DOHH2 (cell line): Measurements from ENCODE around the gene AURKA.

ENCODE experiments used
- H3F3A ChIP-seq: fragments of 200-600 bp; sonication (generic), shearing (Covaris generic); 2 replicates; pipeline ENCODE4 v1.6.0; 2016; ENCODE audit warnings: antibody characterized with exemption, mild to moderate bottlenecking; ENCODE audit not compliant: control insufficient read depth, insufficient read depth
- H3K27ac ChIP-seq: fragments of 200-600 bp; sonication (generic); 2 replicates; pipeline ENCODE4 v1.5.1; 2014; ENCODE audit warnings: low read depth, mild to moderate bottlenecking, low read length, moderate library complexity
- H3K27me3 ChIP-seq: fragments of 200-600 bp; sonication (generic); 2 replicates; pipeline ENCODE4 v1.6.1; 2014; ENCODE audit warnings: mild to moderate bottlenecking, low read length, mixed read lengths; ENCODE audit not compliant: control insufficient read depth
- H3K36me3 ChIP-seq: fragments of 200-600 bp; sonication (generic); 2 replicates; pipeline ENCODE4 v1.6.1; 2014; ENCODE audit warnings: mild to moderate bottlenecking, low read length, moderate library complexity, mixed read lengths; ENCODE audit not compliant: control insufficient read depth
- H3K4me1 ChIP-seq: fragments of 200-600 bp; sonication (generic); 2 replicates; pipeline ENCODE4 v1.6.1; 2014; ENCODE audit warnings: mild to moderate bottlenecking, low read length, mixed read lengths; ENCODE audit not compliant: control insufficient read depth
- H3K4me2 ChIP-seq: fragments of 200-600 bp; sonication (generic); 2 replicates; pipeline ENCODE4 v1.6.0; 2014; ENCODE audit warnings: mild to moderate bottlenecking, low read length, moderate library complexity
- H3K4me3 ChIP-seq: fragments of 200-600 bp; sonication (generic); 2 replicates; pipeline ENCODE4 v1.5.1; 2014; ENCODE audit warnings: mild to moderate bottlenecking, low read length, mixed read lengths
- H3K79me2 ChIP-seq: fragments of 200-600 bp; sonication (generic); 2 replicates; pipeline ENCODE4 v1.6.1; 2014; ENCODE audit warnings: mild to moderate bottlenecking, low read length, mixed read lengths; ENCODE audit not compliant: control insufficient read depth
- H3K9me2 ChIP-seq: fragments of 200-600 bp; sonication (generic); replicated peaks from 2 replicates; pipeline ENCODE4 v1.6.1; 2014; ENCODE audit warnings: mild to moderate bottlenecking, low read length, mixed read lengths; ENCODE audit not compliant: control insufficient read depth
- H3K9me3 ChIP-seq: fragments of 200-600 bp; sonication (generic); 2 replicates; pipeline ENCODE4 v1.6.1; 2014; ENCODE audit warnings: antibody characterized with exemption, low read length, mixed read lengths; ENCODE audit not compliant: control insufficient read depth, insufficient read depth
- H4K20me1 ChIP-seq: fragments of 200-600 bp; sonication (generic); 2 replicates; pipeline ENCODE4 v1.6.0; 2014; ENCODE audit warnings: low read depth, mild to moderate bottlenecking, antibody characterized with exemption, low read length, moderate library complexity; ENCODE audit not compliant: control insufficient read depth, insufficient read depth
- CTCF ChIP-seq: fragments of 200-600 bp; sonication (generic); IDR thresholded peaks from one replicate; pipeline ENCODE4 v1.5.1; 2014; ENCODE audit warnings: antibody characterized with exemption, mild to moderate bottlenecking, low read depth, low read length; ENCODE audit not compliant: poor library complexity, severe bottlenecking
- EZH2phosphoT487 ChIP-seq: fragments of 200-600 bp; sonication (generic); IDR thresholded peaks from 2 replicates; pipeline ENCODE4 v1.6.1; 2017; ENCODE audit warnings: borderline replicate concordance, mild to moderate bottlenecking, antibody characterized with exemption, low read length, moderate library complexity, mixed read lengths

AURKA gene

GRCh38 chr20:56389807-56390206 lies 2.2 kb downstream of the AURKA start:
- Histone ChIP-seq H4K20me1 (peaks cover 9% of the 10 kb centered on the region; the same call in 1 of the 2 replicates), H3K79me2 (peaks cover 94% of the 10 kb centered on the region), H3K4me2 (peak overlapping the region; percentile 72), H3K4me3 (no peak overlapping the region), H3K36me3 (peaks cover 89% of the 10 kb centered on the region), H3K9me3 (no peaks in the 10 kb centered on the region), H3K4me1 (peaks cover 31% of the 10 kb centered on the region), H3K9me2 (no peaks in the 10 kb centered on the region), H3K27ac (no peak overlapping the region), H3F3A (0 out of 2 replicates have a peak, but pooled peaks cover 3% of the 10 kb centered on the region), H3K27me3 (no peaks in the 10 kb centered on the region)
- TF ChIP-seq EZH2phosphoT487 (no peak), CTCF (no peak)

GRCh38 chr20:56388882-56389281 lies 3.1 kb downstream of the AURKA start:
- Histone ChIP-seq H3K79me2 (peaks cover 94% of the 10 kb centered on the region), H3F3A (0 out of 2 replicates have a peak, but pooled peaks cover 3% of the 10 kb centered on the region), H3K4me2 (peak overlapping the region; percentile 7; the same call in 1 of the 2 replicates), H3K9me3 (no peaks in the 10 kb centered on the region), H3K27me3 (no peaks in the 10 kb centered on the region), H3K27ac (no peak overlapping the region), H3K4me1 (peaks cover 22% of the 10 kb centered on the region), H3K4me3 (no peak overlapping the region), H3K36me3 (peaks cover 89% of the 10 kb centered on the region), H3K9me2 (no peaks in the 10 kb centered on the region), H4K20me1 (peaks cover 9% of the 10 kb centered on the region; the same call in 1 of the 2 replicates)
- TF ChIP-seq EZH2phosphoT487 (no peak), CTCF (no peak)

GRCh38 chr20:56386219-56386618 lies 5.8 kb downstream of the AURKA start:
- Histone ChIP-seq H3K4me2 (no peak overlapping the region), H3K4me1 (peaks cover 15% of the 10 kb centered on the region), H3K9me2 (no peaks in the 10 kb centered on the region), H3K36me3 (peaks cover 97% of the 10 kb centered on the region), H3K27ac (no peak overlapping the region), H4K20me1 (0 out of 2 replicates have a peak, but pooled peaks cover 3% of the 10 kb centered on the region), H3K27me3 (no peaks in the 10 kb centered on the region), H3K79me2 (peaks cover 91% of the 10 kb centered on the region), H3K4me3 (no peak overlapping the region), H3K9me3 (no peaks in the 10 kb centered on the region), H3F3A (0 out of 2 replicates have a peak, but pooled peaks cover 3% of the 10 kb centered on the region)
- TF ChIP-seq EZH2phosphoT487 (no peak), CTCF (no peak)
